Activated naive CD8-positive, alpha-beta T cell treated with anti-CD3 and anti-CD28 coated beads, Interleukin-2, amount 10 ng/mL, durations not matched to agents 7 days and 5 days (primary cell): Measurements from ENCODE around the gene PLEKHM1. TPM values are rescaled to one million over a fixed set of nuclear protein-coding genes. Genes with fewer than 3 reads are reported as not detected.

Experiments
- ATAC-seq: fragments of 150-1000 bp; cut with Tn5 transposase; one replicate; pipeline ENCODE4 v1.10.0; 2021; ENCODE audit warnings: low read depth, moderate library complexity
- POLR2A ChIA-PET: fragments of 350-600 bp; sonication (Branson Sonifier 250); formaldehyde crosslinking; loops from one replicate; lab custom pipeline; 2021; ENCODE audit warnings: antibody characterized with exemption; lab: Charles Lee
- DNase-seq: peaks from one replicate; pipeline ENCODE4 v3.0.0; 2021
- H3K27ac Mint-ChIP-seq: one replicate; pipeline ENCODE4 v1.8.0; 2022; ENCODE audit warnings: mild to moderate bottlenecking, mixed read lengths
- H3K27me3 Mint-ChIP-seq: one replicate; pipeline ENCODE4 v1.8.0; 2022; ENCODE audit warnings: mild to moderate bottlenecking, moderate library complexity, mixed read lengths
- H3K36me3 Mint-ChIP-seq: one replicate; pipeline ENCODE4 v1.8.0; 2021; ENCODE audit warnings: mild to moderate bottlenecking, mixed read lengths
- H3K4me1 Mint-ChIP-seq: one replicate; pipeline ENCODE4 v1.8.0; 2021; ENCODE audit warnings: mixed read lengths
- H3K4me3 Mint-ChIP-seq: one replicate; pipeline ENCODE4 v1.8.0; 2022; ENCODE audit warnings: mild to moderate bottlenecking, moderate library complexity, mixed read lengths
- H3K9me3 Mint-ChIP-seq: one replicate; pipeline ENCODE4 v1.8.0; 2021; ENCODE audit warnings: mixed read lengths
- total RNA-seq, 2 experiments: library from RNA; stranded (reverse); gene quantifications; one replicate each; pipeline ENCODE4 v1.2.3, GENCODE V29; 2021

Gene PLEKHM1
- total RNA-seq, 2 experiments from 2014 or later, result 61.3 to 63.1 TPM

GRCh38 chr17:45403906-45404490, 86.5 kb downstream of the PLEKHM1 start:
- no peaks in the 10 kb centered on the region for H3K9me3 Mint-ChIP-seq
- POLR2A ChIA-PET, result no interaction called here
- DNase-seq (no peak), ATAC-seq (no peak)
- H3K27me3 Mint-ChIP-seq, result no peaks in the 10 kb centered on the region
- peaks cover 39% of the 10 kb centered on the region for H3K36me3 Mint-ChIP-seq
- H3K4me3 Mint-ChIP-seq, result no peak overlapping the region
- no peak overlapping the region for H3K27ac Mint-ChIP-seq
- H3K4me1 Mint-ChIP-seq, result peaks cover 20% of the 10 kb centered on the region

GRCh38 chr17:45402916-45403315, 87.6 kb downstream of the PLEKHM1 start:
- ATAC-seq, result no peak
- no peak overlapping the region for H3K4me3 Mint-ChIP-seq
- H3K36me3 Mint-ChIP-seq, result peaks cover 35% of the 10 kb centered on the region
- no peak overlapping the region for H3K27ac Mint-ChIP-seq
- DNase-seq, result no peak
- H3K4me1 Mint-ChIP-seq, result peaks cover 9% of the 10 kb centered on the region
- POLR2A ChIA-PET, result no interaction called here
- no peaks in the 10 kb centered on the region for H3K27me3 Mint-ChIP-seq
- H3K9me3 Mint-ChIP-seq, result no peaks in the 10 kb centered on the region

- Mint-ChIP-seq H3K9me3 (no peaks in the 10 kb centered on the region), H3K4me3 (no peak overlapping the region), H3K27me3 (no peaks in the 10 kb centered on the region), H3K27ac (no peak overlapping the region), H3K4me1 (peaks cover 2% of the 10 kb centered on the region), H3K36me3 (peaks cover 28% of the 10 kb centered on the region)
- ATAC-seq (no peak), DNase-seq (no peak)
- POLR2A ChIA-PET, result interaction anchor here (1.0 kb wide), 1 partner anchor 11 kb away, joined by 3 read pairs; no protein-coding TSS in a partner anchor
Measured at GRCh38 chr17:45398800-45399199, 91.7 kb downstream of the PLEKHM1 start.

- peaks cover 23% of the 10 kb centered on the region for H3K36me3 Mint-ChIP-seq
- POLR2A ChIA-PET, result interaction anchor here (0.9 to 1.0 kb wide), 2 partner anchors 12 to 120 kb away, joined by 3 read pairs; no protein-coding TSS in a partner anchor
- ATAC-seq (no peak), DNase-seq (no peak)
- H3K27ac Mint-ChIP-seq, result no peak overlapping the region
- no peaks in the 10 kb centered on the region for H3K9me3 Mint-ChIP-seq
- H3K27me3 Mint-ChIP-seq, result no peaks in the 10 kb centered on the region
- H3K4me1 Mint-ChIP-seq, result peaks cover 2% of the 10 kb centered on the region
- no peak overlapping the region for H3K4me3 Mint-ChIP-seq
Measured at GRCh38 chr17:45397796-45398195, 92.7 kb downstream of the PLEKHM1 start.

- POLR2A ChIA-PET, result interaction anchor here (0.6 to 1.1 kb wide), 4 partner anchors 13 to 776 kb away, joined by 3 read pairs; no protein-coding TSS in a partner anchor
- peak overlapping the region; percentile 56 for H3K27ac Mint-ChIP-seq
- peaks cover 4% of the 10 kb centered on the region for H3K4me1 Mint-ChIP-seq
- H3K9me3 Mint-ChIP-seq, result no peaks in the 10 kb centered on the region
- peaks cover 20% of the 10 kb centered on the region for H3K36me3 Mint-ChIP-seq
- no peak overlapping the region for H3K4me3 Mint-ChIP-seq
- ATAC-seq (no peak), DNase-seq (no peak)
- H3K27me3 Mint-ChIP-seq, result no peaks in the 10 kb centered on the region
Measured at GRCh38 chr17:45396496-45397205, 93.9 kb downstream of the PLEKHM1 start.

GRCh38 chr17:45395569-45396415, 94.7 kb downstream of the PLEKHM1 start:
- no peak for ATAC-seq
- H3K36me3 Mint-ChIP-seq, result peaks cover 15% of the 10 kb centered on the region
- POLR2A ChIA-PET, result interaction anchor here (1.1 to 1.4 kb wide), 2 partner anchors 13 to 35 kb away, joined by 3 to 4 read pairs; no protein-coding TSS in a partner anchor
- no peak for DNase-seq
- H3K4me1 Mint-ChIP-seq, result peaks cover 9% of the 10 kb centered on the region
- no peak overlapping the region for H3K27ac Mint-ChIP-seq
- H3K9me3 Mint-ChIP-seq, result no peaks in the 10 kb centered on the region
- no peak overlapping the region for H3K4me3 Mint-ChIP-seq
- H3K27me3 Mint-ChIP-seq, result no peaks in the 10 kb centered on the region

- Mint-ChIP-seq H3K4me3 (no peak overlapping the region), H3K9me3 (no peaks in the 10 kb centered on the region), H3K27me3 (no peaks in the 10 kb centered on the region), H3K36me3 (peaks cover 12% of the 10 kb centered on the region), H3K4me1 (peaks cover 9% of the 10 kb centered on the region), H3K27ac (no peak overlapping the region)
- POLR2A ChIA-PET, result interaction anchor here (1.1 to 1.6 kb wide), 3 partner anchors 14 to 234 kb away, joined by 3 to 6 read pairs (median 4); partner anchors contain the start of gene HEXIM2
- ATAC-seq, result no peak
- no peak for DNase-seq
Measured at GRCh38 chr17:45394913-45395568, 95.5 kb downstream of the PLEKHM1 start.

- Mint-ChIP-seq H3K27ac (no peak overlapping the region), H3K4me1 (peaks cover 9% of the 10 kb centered on the region), H3K36me3 (peaks cover 12% of the 10 kb centered on the region), H3K27me3 (no peaks in the 10 kb centered on the region), H3K4me3 (no peak overlapping the region), H3K9me3 (no peaks in the 10 kb centered on the region)
- DNase-seq (no peak), ATAC-seq (no peak)
- POLR2A ChIA-PET, result interaction anchor here (1.4 to 1.6 kb wide), 2 partner anchors 14 to 233 kb away, joined by 4 to 6 read pairs; partner anchors contain the start of gene HEXIM2
Measured at GRCh38 chr17:45394564-45394912, 96.0 kb downstream of the PLEKHM1 start.

- Mint-ChIP-seq H3K27ac (no peak overlapping the region), H3K4me1 (peaks cover 10% of the 10 kb centered on the region), H3K9me3 (no peaks in the 10 kb centered on the region), H3K4me3 (no peak overlapping the region), H3K36me3 (peaks cover 11% of the 10 kb centered on the region), H3K27me3 (no peaks in the 10 kb centered on the region)
- POLR2A ChIA-PET, result interaction anchor here (1.3 to 1.6 kb wide), 3 partner anchors 15 to 233 kb away, joined by 3 to 6 read pairs (median 4); partner anchors contain the start of gene HEXIM2
- DNase-seq, result no peak
- ATAC-seq, result no peak
Measured at GRCh38 chr17:45394091-45394490, 96.4 kb downstream of the PLEKHM1 start.

- peaks cover 2% of the 10 kb centered on the region for H3K27me3 Mint-ChIP-seq
- DNase-seq, result no peak
- H3K4me3 Mint-ChIP-seq, result no peak overlapping the region
- no peak overlapping the region for H3K27ac Mint-ChIP-seq
- no peak for ATAC-seq
- peaks cover 17% of the 10 kb centered on the region for H3K4me1 Mint-ChIP-seq
- H3K36me3 Mint-ChIP-seq, result peaks cover 8% of the 10 kb centered on the region
- POLR2A ChIA-PET, result interaction anchor here (0.7 to 1.3 kb wide), 2 partner anchors 19 to 81 kb away, joined by 3 read pairs; no protein-coding TSS in a partner anchor
- no peaks in the 10 kb centered on the region for H3K9me3 Mint-ChIP-seq
Measured at GRCh38 chr17:45393411-45393810, 97.1 kb downstream of the PLEKHM1 start.

GRCh38 chr17:45391918-45392317, 98.6 kb downstream of the PLEKHM1 start:
- H3K27ac Mint-ChIP-seq, result no peak overlapping the region

GRCh38 chr17:45391291-45391690, 99.2 kb downstream of the PLEKHM1 start:
- H3K27ac Mint-ChIP-seq, result peak overlapping the region; percentile 44
- peaks cover 24% of the 10 kb centered on the region for H3K4me1 Mint-ChIP-seq
- DNase-seq, result no peak
- POLR2A ChIA-PET, result interaction anchor here (0.6 to 1.1 kb wide), 2 partner anchors 143 to 176 kb away, joined by 3 read pairs; no protein-coding TSS in a partner anchor
- H3K4me3 Mint-ChIP-seq, result no peak overlapping the region
- no peak for ATAC-seq
- H3K36me3 Mint-ChIP-seq, result peaks cover 2% of the 10 kb centered on the region
- H3K27me3 Mint-ChIP-seq, result peaks cover 7% of the 10 kb centered on the region
- H3K9me3 Mint-ChIP-seq, result no peaks in the 10 kb centered on the region

More at GRCh38 chr17:45391918-45392317, 98.6 kb downstream of the PLEKHM1 start:
- Mint-ChIP-seq H3K4me3 (no peak overlapping the region), H3K36me3 (peaks cover 4% of the 10 kb centered on the region), H3K27me3 (peaks cover 7% of the 10 kb centered on the region), H3K9me3 (no peaks in the 10 kb centered on the region), H3K4me1 (peaks cover 24% of the 10 kb centered on the region)
- ATAC-seq (no peak), DNase-seq (no peak)
- POLR2A ChIA-PET, result interaction anchor here (0.6 to 1.1 kb wide), 3 partner anchors 40 to 177 kb away, joined by 3 read pairs; no protein-coding TSS in a partner anchor
